ENCODE results near the gene KRTAP4-1.
"Not testable (repeated sequence)": the region's sequence is repeated elsewhere in the genome, so short reads cannot be mapped to it uniquely, and the experiment has no call there.

Gene KRTAP4-1

GRCh38 chr17:41168121-41168520 lies 16.6 kb downstream of the KRTAP4-1 start, which contains the start of gene KRTAP4-3:
TSS of gene KRTAP4-3 (minus strand) at chr17:41168221. CDS start at chr17:41168172, 49 bp downstream.
- no peak for DNase-seq

GRCh38 chr17:41167561-41167960 lies 17.1 kb downstream of the KRTAP4-1 start:
- no peak for DNase-seq

- peak; percentile 13 for DNase-seq
Measured at GRCh38 chr17:41163828-41164227, 20.9 kb downstream of the KRTAP4-1 start.

GRCh38 chr17:41160648-41161047 lies 24.1 kb downstream of the KRTAP4-1 start, which contains the start of gene KRTAP4-4:
TSS of gene KRTAP4-4 (minus strand) at chr17:41160748. CDS start at chr17:41160691, 57 bp downstream.
- no peak for DNase-seq

- not testable (repeated sequence) for DNase-seq
Measured at GRCh38 chr17:41160190-41160589, 24.5 kb downstream of the KRTAP4-1 start.

- no peak for DNase-seq
Measured at GRCh38 chr17:41153856-41154255, 30.9 kb downstream of the KRTAP4-1 start.

- no peak for DNase-seq
Measured at GRCh38 chr17:41151525-41151924, 33.2 kb downstream of the KRTAP4-1 start.

GRCh38 chr17:41150026-41150425 lies 34.7 kb downstream of the KRTAP4-1 start:
- DNase-seq, result no peak

GRCh38 chr17:41149652-41149985 lies 35.1 kb downstream of the KRTAP4-1 start, which contains the start of gene KRTAP4-5:
TSS of gene KRTAP4-5 (minus strand) at chr17:41149825. CDS start at chr17:41149767, 58 bp downstream.
- DNase-seq, result no peak

GRCh38 chr17:41148971-41149651 lies 35.6 kb downstream of the KRTAP4-1 start:
- not testable (repeated sequence) for DNase-seq

GRCh38 chr17:41147531-41148204 lies 37.0 kb downstream of the KRTAP4-1 start:
- DNase-seq, result no peak

- no peak for DNase-seq
Measured at GRCh38 chr17:41145261-41145660, 39.5 kb downstream of the KRTAP4-1 start.

GRCh38 chr17:41144846-41145245 lies 39.9 kb downstream of the KRTAP4-1 start:
- DNase-seq, result no peak

GRCh38 chr17:41141361-41141760 lies 43.4 kb downstream of the KRTAP4-1 start:
- no peak for DNase-seq

GRCh38 chr17:41140360-41141131 lies 44.2 kb downstream of the KRTAP4-1 start, which contains the start of gene KRTAP4-6:
TSS of gene KRTAP4-6 (minus strand) at chr17:41140544. CDS start at chr17:41140487, 57 bp downstream.
- DNase-seq, result peak; percentile 86

GRCh38 chr17:41139865-41140264 lies 44.8 kb downstream of the KRTAP4-1 start:
- DNase-seq, result not testable (repeated sequence)

Measured in EL (cell line).